ENCODE results near the gene EHD2.
"Not testable (repeated sequence)": the region's sequence is repeated elsewhere in the genome, so short reads cannot be mapped to it uniquely, and the experiment has no call there.

The EHD2 gene

DNA sequence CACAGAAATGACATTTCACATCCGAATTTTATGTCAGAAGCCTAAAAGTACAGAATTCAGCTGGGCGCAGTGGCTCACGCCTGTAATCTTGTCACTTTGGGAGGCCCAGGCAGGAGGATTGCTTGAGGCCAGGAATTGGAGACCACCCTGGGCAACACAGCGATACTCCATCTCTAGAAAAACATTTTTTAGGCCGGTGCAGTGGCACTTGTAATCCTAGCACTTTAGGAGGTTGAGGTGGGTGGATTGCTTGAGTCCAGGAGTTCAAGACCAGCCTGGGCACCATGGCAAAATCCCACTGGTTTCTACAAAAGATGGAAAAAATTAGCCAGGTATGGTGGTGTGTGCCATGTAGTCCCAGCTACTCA, 47.4 kb downstream of the EHD2 start:
- in situ Hi-C loops (cut with HindIII; ENCODE audit: low sequenced_read_pairs): no loop called here
- TF ChIP-seq, protein P1, sequence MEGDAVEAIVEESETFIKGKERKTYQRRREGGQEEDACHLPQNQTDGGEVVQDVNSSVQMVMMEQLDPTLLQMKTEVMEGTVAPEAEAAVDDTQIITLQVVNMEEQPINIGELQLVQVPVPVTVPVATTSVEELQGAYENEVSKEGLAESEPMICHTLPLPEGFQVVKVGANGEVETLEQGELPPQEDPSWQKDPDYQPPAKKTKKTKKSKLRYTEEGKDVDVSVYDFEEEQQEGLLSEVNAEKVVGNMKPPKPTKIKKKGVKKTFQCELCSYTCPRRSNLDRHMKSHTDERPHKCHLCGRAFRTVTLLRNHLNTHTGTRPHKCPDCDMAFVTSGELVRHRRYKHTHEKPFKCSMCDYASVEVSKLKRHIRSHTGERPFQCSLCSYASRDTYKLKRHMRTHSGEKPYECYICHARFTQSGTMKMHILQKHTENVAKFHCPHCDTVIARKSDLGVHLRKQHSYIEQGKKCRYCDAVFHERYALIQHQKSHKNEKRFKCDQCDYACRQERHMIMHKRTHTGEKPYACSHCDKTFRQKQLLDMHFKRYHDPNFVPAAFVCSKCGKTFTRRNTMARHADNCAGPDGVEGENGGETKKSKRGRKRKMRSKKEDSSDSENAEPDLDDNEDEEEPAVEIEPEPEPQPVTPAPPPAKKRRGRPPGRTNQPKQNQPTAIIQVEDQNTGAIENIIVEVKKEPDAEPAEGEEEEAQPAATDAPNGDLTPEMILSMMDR (IDR thresholded peaks at IDR 0.05; ENCODE audit: low read depth, low read length, missing control alignments): no peak
- no peak for DNase-seq (ENCODE audit: low read depth)
- no peak overlapping the region for H3K4me3 ChIP-seq (ENCODE audit: low read depth, low read length)

DNA sequence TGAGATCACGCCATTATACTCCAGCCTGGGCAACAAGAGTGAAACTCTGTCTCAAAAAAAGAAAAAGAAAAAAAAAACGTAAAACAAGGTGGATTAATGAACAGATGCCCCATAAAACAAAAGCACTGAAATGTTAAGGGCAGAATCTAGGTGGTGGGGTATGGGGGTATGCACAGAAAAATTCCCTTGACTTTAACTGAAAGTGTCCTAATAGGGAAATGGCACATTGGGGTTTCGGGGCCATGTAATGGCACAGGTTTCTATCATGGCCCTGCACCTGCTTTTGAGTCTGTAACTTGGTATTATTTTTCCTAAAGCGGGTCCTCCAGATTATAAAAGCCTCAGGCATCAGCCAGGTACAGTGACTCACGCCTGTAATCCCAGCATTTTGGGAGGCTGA, 48.3 kb downstream of the EHD2 start:
- no peak for DNase-seq (ENCODE audit: low read depth)
- in situ Hi-C loops (cut with HindIII; ENCODE audit: low sequenced_read_pairs): no loop called here
- TF ChIP-seq, protein P1 (IDR thresholded peaks at IDR 0.05; ENCODE audit: low read depth, low read length, missing control alignments): no peak
- no peak overlapping the region for H3K4me3 ChIP-seq (ENCODE audit: low read depth, low read length)

DNA sequence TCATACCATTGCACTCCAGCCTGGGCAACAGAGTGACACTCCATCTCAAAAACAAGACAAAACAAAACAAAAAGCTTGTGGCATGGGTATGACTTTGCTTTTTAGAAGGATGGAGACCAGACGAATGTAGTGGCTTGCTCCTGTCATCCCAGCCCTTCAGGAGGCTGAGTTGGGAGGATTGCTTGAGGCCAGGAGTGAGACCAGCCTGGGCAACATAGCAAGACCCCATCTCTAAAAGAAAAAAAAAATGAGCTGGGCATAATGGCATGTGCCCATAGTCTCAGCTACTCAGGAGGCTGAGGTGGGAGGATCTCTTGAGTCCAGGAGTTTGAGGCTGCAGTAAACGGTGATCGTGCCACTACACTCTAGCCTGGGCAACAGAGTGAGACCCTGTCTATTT, 48.9 kb downstream of the EHD2 start:
- no peak for DNase-seq (ENCODE audit: low read depth)
- no peak overlapping the region for H3K4me3 ChIP-seq (ENCODE audit: low read depth, low read length)
- TF ChIP-seq, protein P1 (IDR thresholded peaks at IDR 0.05; ENCODE audit: low read depth, low read length, missing control alignments): no peak
- in situ Hi-C loops (cut with HindIII; ENCODE audit: low sequenced_read_pairs): no loop called here

DNA sequence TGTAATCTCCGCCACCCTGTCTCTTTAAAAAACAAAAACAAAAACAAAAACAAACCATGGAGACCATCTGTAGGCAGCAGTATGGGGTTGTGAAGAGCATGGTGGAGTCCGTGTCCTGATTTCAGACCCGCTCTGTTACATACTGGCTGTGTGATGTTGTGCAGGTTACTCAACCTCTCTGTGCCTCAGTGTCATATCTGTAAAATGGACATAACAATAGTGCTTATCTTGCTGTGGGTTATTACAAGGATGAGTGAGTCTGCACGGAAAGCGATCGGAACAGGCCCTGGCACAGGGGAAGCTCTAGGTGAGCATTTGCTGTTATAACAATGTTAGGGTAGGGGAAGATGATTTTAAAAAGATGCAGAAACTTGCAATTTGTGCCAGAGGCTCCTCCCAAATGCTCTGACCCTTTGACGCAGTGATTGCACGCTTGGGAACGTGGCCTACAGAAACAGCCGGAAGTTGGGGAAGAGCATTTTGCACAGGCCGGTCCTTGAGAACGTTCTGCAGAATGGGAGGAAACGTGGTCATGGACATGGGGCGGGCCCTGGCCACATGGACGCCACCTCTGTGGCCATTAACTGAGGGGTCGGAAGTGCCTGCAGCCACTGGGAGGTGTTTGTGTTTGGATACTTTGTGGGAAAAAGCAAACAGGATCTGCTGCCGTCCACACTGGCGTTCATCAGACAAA, 49.5 kb downstream of the EHD2 start:
- TF ChIP-seq, protein P1 (IDR thresholded peaks at IDR 0.05; ENCODE audit: low read depth, low read length, missing control alignments): no peak
- no peak for DNase-seq (ENCODE audit: low read depth)
- in situ Hi-C loops (cut with HindIII; ENCODE audit: low sequenced_read_pairs): no loop called here
- H3K4me3 ChIP-seq (ENCODE audit: low read depth, low read length): no peak overlapping the region

DNA sequence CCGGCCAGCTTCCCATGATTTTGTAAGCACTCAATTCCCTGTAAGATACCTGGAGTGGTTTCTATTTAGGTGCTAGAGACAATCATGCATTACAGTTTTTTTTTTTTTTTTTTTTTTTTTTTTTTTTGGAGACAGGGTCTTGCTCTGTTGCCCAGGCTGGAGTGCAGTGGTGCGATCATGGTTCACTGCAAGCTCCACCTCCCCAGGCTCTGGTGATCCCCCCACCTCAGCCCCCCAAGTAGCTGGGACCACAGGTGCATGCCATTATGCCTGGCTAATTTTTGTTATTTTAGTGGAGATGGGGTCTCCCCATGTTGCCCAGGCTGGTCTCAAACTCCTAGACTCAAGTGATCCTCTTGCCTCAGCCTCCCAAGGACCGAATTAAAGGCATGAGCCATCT, 51.5 kb downstream of the EHD2 start:
- DNase-seq (ENCODE audit: low read depth); H3K4me3 ChIP-seq (ENCODE audit: low read depth, low read length); in situ Hi-C loops (cut with HindIII; ENCODE audit: low sequenced_read_pairs): not testable (repeated sequence)

DNA sequence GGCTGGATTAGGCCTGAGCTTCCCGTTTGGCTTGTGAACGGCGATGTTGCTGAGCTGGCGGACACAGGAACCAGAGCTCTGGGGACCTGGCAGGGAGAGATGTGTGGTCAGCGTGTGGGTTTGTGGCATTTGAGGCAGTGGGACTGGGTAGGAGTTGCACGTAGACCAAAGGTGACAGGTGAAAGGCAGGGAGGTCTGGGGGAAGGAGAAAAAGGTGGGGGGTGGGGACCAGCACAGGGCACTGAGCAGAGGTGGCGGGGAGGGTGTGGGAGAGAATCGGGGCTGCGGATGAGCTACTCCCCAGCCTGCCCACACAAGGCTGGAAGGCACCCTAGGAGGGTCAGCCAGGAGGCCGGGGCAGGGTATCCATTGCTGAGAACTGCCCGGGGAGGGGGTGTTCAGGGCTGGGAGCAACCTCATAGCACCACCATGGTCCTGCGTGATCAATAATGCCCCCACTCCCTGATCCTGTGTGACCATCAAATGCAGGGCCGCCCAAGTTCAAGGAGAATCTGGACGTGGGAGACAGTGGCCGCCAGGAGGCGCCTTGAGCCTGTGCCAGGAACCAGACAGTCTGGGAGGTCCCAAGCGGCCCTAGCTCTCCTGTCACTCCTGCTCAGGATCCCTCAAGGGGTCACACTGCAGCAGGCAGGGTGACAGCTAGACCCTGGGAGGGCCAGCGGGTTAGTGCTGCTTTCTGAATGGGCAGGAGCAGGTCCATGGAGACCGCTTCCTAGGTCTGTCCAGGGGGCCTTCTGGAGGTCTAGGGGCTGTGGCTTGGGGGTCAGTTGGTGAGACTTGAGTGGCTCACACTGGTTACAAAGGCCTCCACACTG, 52.5 kb downstream of the EHD2 start:
- no peak overlapping the region for H3K4me3 ChIP-seq (ENCODE audit: low read depth, low read length)
- peak; percentile 19 for DNase-seq (ENCODE audit: low read depth)
- in situ Hi-C loops (cut with HindIII; ENCODE audit: low sequenced_read_pairs): no loop called here
- TF ChIP-seq, protein P1 (IDR thresholded peaks at IDR 0.05; ENCODE audit: low read depth, low read length, missing control alignments): peak; percentile 83

DNA sequence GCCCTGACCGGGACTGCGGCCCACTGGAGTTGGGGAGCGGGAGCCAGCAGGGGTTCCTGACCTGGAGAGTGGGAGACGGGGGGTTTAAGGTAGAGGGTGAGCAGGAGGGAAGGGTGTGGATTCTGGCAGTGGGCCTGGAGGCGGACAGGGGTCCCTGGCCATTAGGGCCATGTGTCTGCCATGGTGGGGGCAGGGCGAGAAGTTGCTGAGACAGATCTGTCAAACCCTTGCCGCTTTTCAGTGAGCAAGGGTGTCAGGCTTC, 53.1 kb downstream of the EHD2 start:
- DNase-seq (ENCODE audit: low read depth): no peak
- TF ChIP-seq, protein P1 (IDR thresholded peaks at IDR 0.05; ENCODE audit: low read depth, low read length, missing control alignments): no peak
- in situ Hi-C loops (cut with HindIII; ENCODE audit: low sequenced_read_pairs): no loop called here
- no peak overlapping the region for H3K4me3 ChIP-seq (ENCODE audit: low read depth, low read length)

All from astrocyte of the cerebellum (primary cell).